ENCODE results near the gene TEK. TPM values are rescaled to one million over a fixed set of nuclear protein-coding genes. Genes with fewer than 3 reads are reported as not detected.

The TEK gene
- total RNA-seq, 1 donor from 2014 or later, result 0.26 TPM

DNA sequence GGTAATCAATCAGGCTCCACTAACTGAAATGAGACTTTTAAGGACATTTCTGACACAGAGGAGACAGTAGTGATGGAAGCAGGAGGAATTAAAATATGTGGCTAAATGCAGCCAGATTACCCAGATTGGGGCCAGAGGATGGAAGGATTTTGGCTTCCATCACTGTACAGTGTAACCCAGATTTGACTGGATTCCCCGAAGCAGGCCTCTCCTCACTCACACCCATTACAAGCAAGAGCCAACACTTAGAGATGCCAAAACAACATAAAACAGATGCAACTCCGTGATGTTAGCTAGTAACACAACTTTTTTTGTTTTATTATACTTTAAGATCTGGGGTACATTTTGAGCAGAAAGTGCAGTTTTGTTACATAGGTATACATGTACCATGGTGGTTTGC lies 17.6 kb downstream of the TEK start:
- H3K36me3 ChIP-seq (ENCODE audit: control insufficient read depth, insufficient read depth, low read length), result no peaks in the 10 kb centered on the region
- DNase-seq (ENCODE audit: low read depth), result no peak
- no peaks in the 10 kb centered on the region for H3K27me3 ChIP-seq (ENCODE audit: control insufficient read depth, insufficient read depth, low read length)
- no peak overlapping the region for H3K4me3 ChIP-seq (ENCODE audit: low read depth, low read length)
- FAIRE-seq, result no peak
- TF ChIP-seq CTCF (IDR thresholded peaks at IDR 0.05; ENCODE audit: insufficient read depth, low read length, severe bottlenecking), result no peak

- FAIRE-seq, result no peak
Observed at GRCh38 chr9:27129221-27129620, 20.2 kb downstream of the TEK start.

DNA sequence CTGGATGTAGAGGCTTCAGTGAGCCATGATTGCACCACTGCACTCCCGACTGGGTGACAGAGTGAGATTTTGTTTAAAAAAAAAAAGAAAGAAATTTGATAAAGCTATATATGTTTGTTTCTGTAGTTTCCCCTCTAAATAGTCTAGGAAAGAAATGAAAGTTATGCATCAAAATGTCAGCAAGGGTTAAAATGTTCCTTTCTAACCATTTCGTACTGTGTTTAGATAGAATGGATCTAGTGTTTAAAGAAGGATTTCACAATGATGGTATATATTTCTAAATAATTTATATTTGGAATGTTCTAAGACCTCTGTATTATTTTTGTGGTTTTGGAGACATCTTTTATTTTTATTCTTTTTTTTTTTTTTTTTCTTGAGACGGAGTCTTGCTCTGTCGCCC lies 22.7 kb downstream of the TEK start:
- DNase-seq (ENCODE audit: low read depth), result no peak
- no peak for TF ChIP-seq CTCF (IDR thresholded peaks at IDR 0.05; ENCODE audit: insufficient read depth, low read length, severe bottlenecking)
- H3K36me3 ChIP-seq (ENCODE audit: control insufficient read depth, insufficient read depth, low read length), result no peaks in the 10 kb centered on the region
- no peak for FAIRE-seq
- H3K27me3 ChIP-seq (ENCODE audit: control insufficient read depth, insufficient read depth, low read length), result no peaks in the 10 kb centered on the region
- H3K4me3 ChIP-seq (ENCODE audit: low read depth, low read length), result no peak overlapping the region

More at GRCh38 chr9:27129221-27129620, 20.2 kb downstream of the TEK start:
- no peak for TF ChIP-seq CTCF (IDR thresholded peaks at IDR 0.05; ENCODE audit: insufficient read depth, low read length, severe bottlenecking)
- peak; percentile 65 for DNase-seq (ENCODE audit: low read depth)
- Histone ChIP-seq H3K36me3 (ENCODE audit: control insufficient read depth, insufficient read depth, low read length) (no peaks in the 10 kb centered on the region), H3K27me3 (ENCODE audit: control insufficient read depth, insufficient read depth, low read length) (no peaks in the 10 kb centered on the region), H3K4me3 (ENCODE audit: low read depth, low read length) (no peak overlapping the region)

DNA sequence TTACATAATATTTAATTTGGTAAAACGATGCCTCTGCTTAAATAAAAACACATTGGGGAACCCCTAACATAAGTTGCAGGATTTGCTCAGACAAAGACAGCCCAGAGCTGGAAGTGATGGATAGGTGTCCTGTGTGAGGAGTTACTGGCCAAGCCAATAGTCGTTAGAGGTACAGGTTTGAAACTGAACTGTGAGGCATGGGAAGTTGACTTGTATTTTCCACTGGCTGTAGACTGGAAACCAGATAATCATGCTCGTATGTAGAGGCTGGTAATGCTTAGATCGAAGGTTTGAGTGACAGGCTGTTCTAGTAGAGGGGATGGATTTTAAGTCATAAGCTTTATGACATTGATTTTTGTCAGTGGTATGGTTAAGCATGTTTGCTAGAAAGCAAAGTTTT lies 24.8 kb downstream of the TEK start:
- FAIRE-seq (no peak), DNase-seq (ENCODE audit: low read depth) (no peak)
- Histone ChIP-seq H3K4me3 (ENCODE audit: low read depth, low read length) (no peak overlapping the region), H3K27me3 (ENCODE audit: control insufficient read depth, insufficient read depth, low read length) (no peaks in the 10 kb centered on the region), H3K36me3 (ENCODE audit: control insufficient read depth, insufficient read depth, low read length) (no peaks in the 10 kb centered on the region)
- no peak for TF ChIP-seq CTCF (IDR thresholded peaks at IDR 0.05; ENCODE audit: insufficient read depth, low read length, severe bottlenecking)

DNA sequence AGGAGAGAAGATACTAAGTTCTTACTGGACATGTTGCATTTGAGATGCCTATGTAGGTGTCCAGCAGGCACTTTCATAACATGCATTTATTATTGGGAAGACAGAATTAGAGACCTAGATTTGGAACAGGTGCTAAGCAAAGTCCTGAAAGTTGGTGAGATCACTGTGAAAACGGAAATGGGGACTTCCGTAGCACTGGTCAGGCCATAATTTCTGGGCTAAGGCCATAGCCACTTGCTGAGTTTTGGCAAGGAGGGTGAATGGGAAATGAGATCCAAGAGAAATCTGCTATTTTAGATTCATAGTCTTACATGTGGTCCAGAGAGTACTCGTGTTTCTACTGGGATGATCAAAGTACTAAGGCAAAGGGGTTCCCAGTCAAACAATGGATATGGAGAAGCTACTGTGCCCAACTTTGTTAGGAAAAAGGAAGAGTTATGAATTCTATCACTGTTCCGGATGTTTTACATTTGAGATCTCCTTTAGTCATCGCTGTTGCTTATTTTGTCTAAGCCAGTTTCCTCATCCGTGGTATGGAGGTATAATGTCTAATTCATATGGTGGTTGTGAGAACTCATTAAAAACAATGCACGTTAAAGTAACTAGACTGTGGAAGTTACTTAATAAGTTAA lies 33.4 kb downstream of the TEK start:
- FAIRE-seq (no peak), DNase-seq (ENCODE audit: low read depth) (no peak)
- Histone ChIP-seq H3K36me3 (ENCODE audit: control insufficient read depth, insufficient read depth, low read length) (no peaks in the 10 kb centered on the region), H3K27me3 (ENCODE audit: control insufficient read depth, insufficient read depth, low read length) (no peaks in the 10 kb centered on the region), H3K4me3 (ENCODE audit: low read depth, low read length) (no peak overlapping the region)
- TF ChIP-seq CTCF (IDR thresholded peaks at IDR 0.05; ENCODE audit: insufficient read depth, low read length, severe bottlenecking), result no peak

DNA sequence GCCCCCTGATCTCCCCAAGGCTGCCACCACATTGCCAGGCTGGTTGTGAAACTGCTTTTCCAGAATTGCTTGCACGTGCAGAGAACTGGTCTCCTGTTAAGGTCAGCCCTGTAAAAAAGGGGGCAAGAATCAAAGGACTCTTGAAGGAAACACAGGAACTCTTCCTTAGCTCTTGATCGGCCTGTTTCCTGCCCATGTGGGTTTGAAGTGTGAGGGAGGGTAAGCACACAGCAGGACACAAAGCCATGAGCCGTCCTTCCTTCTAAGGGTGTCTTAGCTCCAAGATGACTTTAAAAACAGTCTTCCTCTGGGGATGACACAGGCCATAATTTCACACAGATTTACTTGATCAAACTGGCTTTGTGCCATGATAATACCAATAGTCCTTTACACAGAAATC lies 36.1 kb downstream of the TEK start:
- no peak for FAIRE-seq

More for the DNA sequence above, 36.1 kb downstream of the TEK start:
- Histone ChIP-seq H3K36me3 (ENCODE audit: control insufficient read depth, insufficient read depth, low read length) (no peaks in the 10 kb centered on the region), H3K4me3 (ENCODE audit: low read depth, low read length) (no peak overlapping the region), H3K27me3 (ENCODE audit: control insufficient read depth, insufficient read depth, low read length) (no peaks in the 10 kb centered on the region)
- TF ChIP-seq CTCF (IDR thresholded peaks at IDR 0.05; ENCODE audit: insufficient read depth, low read length, severe bottlenecking), result no peak
- no peak for DNase-seq (ENCODE audit: low read depth)

All from bronchial epithelial cell (primary cell).